NCI-H345 treated with DMSO at 0.1 percent for 48 hours (cell line): ENCODE data around the gene MIB1.
"Not testable (repeated sequence)": the region's sequence is repeated elsewhere in the genome, so short reads cannot be mapped to it uniquely, and the experiment has no call there.

Experiments used
- DNase-seq: peaks from one replicate; lab custom pipeline; 2025; ENCODE audit not compliant: unreplicated experiment; lab: John Stamatoyannopoulos, UW

MIB1 gene

GRCh38 chr18:21740538-21741311 lies at the start of gene MIB1:
Gene MIB1 (plus strand): TSS chr18:21740792. CDS start chr18:21741584, 792 bp downstream.
- peak; percentile 98 for DNase-seq

GRCh38 chr18:21693322-21693721 lies 47.3 kb upstream of the MIB1 start:
- DNase-seq, result no peak

GRCh38 chr18:21700528-21701075 lies 40.0 kb upstream of the MIB1 start:
- no peak for DNase-seq

- no peak for DNase-seq
These were observed 39.0 kb upstream of the MIB1 start for GRCh38 chr18:21701621-21702020.

GRCh38 chr18:21702602-21703001 lies 38.0 kb upstream of the MIB1 start:
- no peak for DNase-seq

GRCh38 chr18:21703241-21703820 lies 37.3 kb upstream of the MIB1 start:
- peak; percentile 17 for DNase-seq

- DNase-seq, result peak; percentile 55
These were observed 35.8 kb upstream of the MIB1 start, which contains the start of gene ABHD3 for GRCh38 chr18:21704603-21705364. Gene ABHD3 (minus strand): TSS chr18:21704774. CDS start chr18:21704665, 109 bp downstream.

- no peak for DNase-seq
These were observed 34.2 kb upstream of the MIB1 start for GRCh38 chr18:21706386-21706865.

- not testable (repeated sequence) for DNase-seq
These were observed 33.5 kb upstream of the MIB1 start for GRCh38 chr18:21707130-21707529.

GRCh38 chr18:21714474-21714873 lies 26.1 kb upstream of the MIB1 start:
- DNase-seq, result no peak

- DNase-seq, result no peak
These were observed 17.9 kb upstream of the MIB1 start for GRCh38 chr18:21722687-21723086.

GRCh38 chr18:21725201-21725600 lies 15.4 kb upstream of the MIB1 start:
- DNase-seq, result no peak

GRCh38 chr18:21727702-21728101 lies 12.9 kb upstream of the MIB1 start:
- no peak for DNase-seq

GRCh38 chr18:21733011-21733410 lies 7.6 kb upstream of the MIB1 start:
- DNase-seq, result no peak

GRCh38 chr18:21735452-21736015 lies 5.1 kb upstream of the MIB1 start:
- DNase-seq, result no peak

- not testable (repeated sequence) for DNase-seq
These were observed 3.7 kb upstream of the MIB1 start for GRCh38 chr18:21736926-21737325.

- DNase-seq, result no peak
These were observed 721 bp upstream of the MIB1 start for GRCh38 chr18:21739604-21740537.

- no peak for DNase-seq
These were observed 645 bp downstream of the MIB1 start for GRCh38 chr18:21741312-21741561.

GRCh38 chr18:21741562-21742314 lies 1.1 kb downstream of the MIB1 start:
- DNase-seq, result no peak

GRCh38 chr18:21742315-21742687 lies 1.7 kb downstream of the MIB1 start:
- DNase-seq, result no peak
